ENCODE measurements around the gene IDH2.
"Not testable (repeated sequence)": the region's sequence is repeated elsewhere in the genome, so short reads cannot be mapped to it uniquely, and the experiment has no call there.

IDH2 gene

DNA sequence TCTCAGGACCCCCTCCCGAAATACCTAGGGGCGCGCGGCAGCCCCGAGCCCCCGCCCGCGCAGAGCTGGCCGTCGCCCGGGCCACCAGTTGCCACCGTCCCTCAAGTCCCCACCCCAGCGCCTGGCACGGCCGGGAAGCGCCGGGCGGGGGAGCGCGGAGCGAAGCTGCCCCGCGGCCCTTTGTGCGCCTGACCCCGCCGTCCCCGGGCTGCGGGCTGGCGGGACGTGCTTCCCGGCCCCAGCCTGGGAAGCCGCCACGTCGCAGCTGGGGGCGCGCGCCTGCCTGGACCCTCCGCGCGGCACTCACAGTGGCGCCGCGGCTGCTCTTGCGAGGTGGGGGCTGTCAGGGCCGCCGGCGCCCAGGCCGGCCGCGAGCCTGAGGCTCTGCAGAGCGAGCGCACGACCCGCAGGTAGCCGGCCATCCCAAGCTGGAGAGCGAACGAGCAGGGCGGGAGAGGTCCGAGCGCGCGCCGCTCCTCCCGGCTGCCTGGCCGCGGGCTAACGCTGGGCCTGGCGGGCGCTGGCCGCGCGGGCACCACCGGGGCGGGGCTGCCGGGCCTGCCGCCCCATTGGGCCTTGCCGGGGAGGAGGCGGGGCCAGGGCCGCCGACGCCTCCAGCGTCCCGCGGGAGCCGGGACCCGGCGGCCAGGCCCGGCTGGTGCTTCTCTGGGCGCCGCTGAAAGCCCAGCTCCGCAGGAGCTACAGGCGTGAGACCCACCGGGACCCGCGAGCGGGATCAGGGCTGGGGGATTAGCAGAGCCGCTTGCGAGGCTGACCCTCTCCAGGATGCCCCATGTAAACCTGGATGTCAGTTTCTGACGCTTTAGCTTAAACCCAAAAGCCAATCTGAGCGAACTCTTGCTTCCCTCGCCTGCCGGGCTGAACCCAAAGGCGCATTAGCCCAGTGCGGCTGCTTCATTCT lies at the start of gene IDH2:
Gene IDH2, minus strand, starts transcription at position 500 of the 922 bp plus-strand sequence. Its CDS starts 78 bp downstream, at position 422.
- peak; percentile 60 to 78 for DNase-seq

DNA sequence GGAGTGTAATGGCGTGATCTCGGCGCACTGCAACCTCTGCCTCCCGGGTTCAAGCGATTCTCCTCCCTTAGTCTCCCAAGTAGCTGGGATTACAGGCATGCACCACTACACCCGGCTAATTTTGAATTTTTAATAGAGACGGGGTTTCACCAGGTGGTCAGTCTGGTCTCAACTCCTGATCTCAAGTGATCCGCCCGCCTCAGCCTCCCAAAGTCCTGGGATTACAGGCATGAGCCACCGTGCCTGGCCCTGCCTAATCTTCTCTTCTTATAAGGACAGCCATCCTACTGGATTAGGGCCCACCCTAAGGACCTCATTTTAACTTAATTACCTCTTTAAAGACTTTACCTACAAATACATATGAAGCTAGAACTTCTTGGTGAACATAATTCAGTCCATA lies 48.3 kb upstream of the IDH2 start:
- DNase-seq = not testable (repeated sequence)

DNA sequence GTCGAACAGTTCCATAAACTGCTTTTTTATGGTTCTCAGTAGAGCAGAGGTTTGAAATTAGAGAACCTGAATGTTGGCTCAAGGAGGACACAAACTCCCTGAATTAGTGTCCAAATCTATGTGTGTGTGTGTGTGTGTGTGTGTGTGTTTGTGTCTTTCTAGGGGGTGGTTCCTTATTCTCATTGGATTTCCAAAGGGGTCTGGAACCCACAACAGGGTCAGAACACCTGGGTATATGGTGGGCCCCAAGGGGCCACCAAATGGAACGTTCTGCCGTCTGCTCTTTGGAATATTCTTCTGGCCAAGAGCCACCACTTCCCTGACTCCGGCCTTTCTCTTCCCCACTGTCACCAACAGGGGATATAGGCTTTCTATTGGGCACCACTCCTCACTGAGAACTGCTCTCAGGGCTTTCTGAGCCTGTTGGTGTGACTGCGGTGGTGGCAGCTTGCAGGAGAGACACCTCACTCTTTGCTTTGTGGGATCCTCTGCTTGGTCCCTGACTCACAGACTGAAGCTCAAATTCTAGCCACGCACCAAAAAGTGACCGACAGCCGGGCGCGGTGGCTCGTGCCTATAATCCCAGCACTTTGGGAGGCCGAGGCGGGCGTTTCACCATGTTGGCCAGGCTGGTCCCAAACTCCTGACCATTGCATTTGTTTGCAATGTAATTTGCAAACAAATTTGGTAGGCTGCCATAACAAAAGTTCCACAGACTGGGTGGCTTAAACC lies 47.5 kb upstream of the IDH2 start:
- DNase-seq = peak; percentile 7 to 33

DNA sequence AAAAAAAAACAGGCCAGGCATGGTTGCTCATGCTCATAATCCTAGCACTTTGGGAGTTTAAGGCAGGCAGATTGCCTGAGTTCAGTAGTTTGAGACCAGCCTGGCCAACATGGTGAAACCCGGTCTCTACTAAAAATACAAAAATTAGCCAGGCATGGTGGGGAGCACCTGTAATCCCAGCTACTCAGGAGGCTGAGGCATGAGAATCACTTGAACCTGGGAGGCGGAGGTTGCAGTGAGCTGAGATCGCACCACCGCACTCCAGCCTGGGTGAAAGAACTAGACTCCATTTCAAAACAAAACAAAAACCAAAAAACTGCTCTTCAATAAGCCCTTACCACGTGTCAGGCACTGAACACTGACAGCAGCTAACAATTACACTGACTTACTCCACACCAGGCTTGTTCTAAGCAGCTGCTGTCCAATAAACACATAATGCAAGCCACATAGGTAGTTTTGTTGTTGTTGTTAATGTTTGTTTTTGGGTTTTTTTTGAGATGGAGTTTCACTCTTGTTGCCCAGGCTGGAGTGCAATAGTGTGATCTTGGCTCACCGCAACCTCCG lies 44.0 kb upstream of the IDH2 start:
- DNase-seq = not testable (repeated sequence)

DNA sequence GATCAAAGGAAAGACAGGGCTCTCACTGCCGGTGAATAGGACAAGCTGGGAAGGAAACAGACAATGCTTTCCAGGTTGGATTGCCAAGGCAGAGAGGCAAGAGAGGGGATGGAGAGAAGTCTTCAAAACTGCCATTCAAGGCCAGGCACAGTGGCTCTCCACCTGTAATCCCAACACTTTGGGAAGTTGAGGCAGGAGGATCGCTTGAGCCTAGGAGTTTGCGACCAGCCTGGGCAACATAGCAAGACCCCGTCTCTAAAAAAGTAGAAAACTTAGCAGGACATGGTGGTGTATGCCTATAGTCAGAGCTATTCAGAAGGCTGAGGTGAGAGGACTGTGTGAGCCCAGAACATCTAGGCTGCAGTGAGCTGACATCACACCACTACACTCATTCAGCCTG lies 43.5 kb upstream of the IDH2 start:
- no peak for DNase-seq

DNA sequence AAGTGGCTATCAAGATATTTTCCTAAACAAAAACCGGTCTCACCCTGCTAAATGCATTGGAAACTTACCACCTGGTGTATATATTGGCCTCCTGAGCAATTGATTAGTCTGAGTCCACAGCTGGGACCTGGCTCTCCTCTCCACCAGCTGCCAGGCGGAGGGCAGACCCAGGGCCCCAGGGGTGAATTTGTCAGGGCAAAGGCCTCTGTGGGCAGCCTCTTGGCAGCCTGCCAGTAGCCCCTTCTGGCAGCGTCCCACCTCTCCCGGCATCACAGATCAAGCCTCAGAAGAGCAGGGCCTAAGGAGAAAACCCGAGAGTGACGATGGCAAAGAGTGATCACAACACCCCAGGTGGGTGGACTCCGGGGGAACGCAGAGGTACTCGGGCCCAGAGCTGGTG lies 43.0 kb upstream of the IDH2 start:
- no peak for DNase-seq

DNA sequence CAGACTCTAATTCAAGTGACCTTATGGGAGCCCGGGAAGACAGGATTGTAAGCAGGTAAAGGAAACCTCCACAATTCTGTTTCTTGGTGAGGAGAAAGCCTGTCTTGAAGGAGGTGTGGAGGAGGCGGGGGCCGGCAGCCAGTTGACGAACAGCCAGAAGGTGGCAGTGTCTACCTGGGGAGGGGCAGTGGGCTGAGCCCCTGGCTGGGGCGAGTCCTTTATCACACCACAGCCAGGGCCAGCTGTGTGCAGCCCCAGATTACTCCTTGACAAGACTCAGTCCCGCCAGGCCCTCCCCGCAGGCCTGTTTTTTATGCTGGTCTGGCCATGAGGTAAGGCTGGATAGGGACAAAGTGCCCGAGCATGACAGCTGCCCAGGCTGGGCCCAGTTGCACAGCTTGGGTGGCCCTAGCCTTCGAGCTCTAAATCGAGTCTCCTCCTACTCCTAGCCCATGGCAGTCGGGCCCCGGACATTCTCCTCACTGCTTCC lies 40.9 kb upstream of the IDH2 start:
- DNase-seq = peak; percentile 78 to 82

DNA sequence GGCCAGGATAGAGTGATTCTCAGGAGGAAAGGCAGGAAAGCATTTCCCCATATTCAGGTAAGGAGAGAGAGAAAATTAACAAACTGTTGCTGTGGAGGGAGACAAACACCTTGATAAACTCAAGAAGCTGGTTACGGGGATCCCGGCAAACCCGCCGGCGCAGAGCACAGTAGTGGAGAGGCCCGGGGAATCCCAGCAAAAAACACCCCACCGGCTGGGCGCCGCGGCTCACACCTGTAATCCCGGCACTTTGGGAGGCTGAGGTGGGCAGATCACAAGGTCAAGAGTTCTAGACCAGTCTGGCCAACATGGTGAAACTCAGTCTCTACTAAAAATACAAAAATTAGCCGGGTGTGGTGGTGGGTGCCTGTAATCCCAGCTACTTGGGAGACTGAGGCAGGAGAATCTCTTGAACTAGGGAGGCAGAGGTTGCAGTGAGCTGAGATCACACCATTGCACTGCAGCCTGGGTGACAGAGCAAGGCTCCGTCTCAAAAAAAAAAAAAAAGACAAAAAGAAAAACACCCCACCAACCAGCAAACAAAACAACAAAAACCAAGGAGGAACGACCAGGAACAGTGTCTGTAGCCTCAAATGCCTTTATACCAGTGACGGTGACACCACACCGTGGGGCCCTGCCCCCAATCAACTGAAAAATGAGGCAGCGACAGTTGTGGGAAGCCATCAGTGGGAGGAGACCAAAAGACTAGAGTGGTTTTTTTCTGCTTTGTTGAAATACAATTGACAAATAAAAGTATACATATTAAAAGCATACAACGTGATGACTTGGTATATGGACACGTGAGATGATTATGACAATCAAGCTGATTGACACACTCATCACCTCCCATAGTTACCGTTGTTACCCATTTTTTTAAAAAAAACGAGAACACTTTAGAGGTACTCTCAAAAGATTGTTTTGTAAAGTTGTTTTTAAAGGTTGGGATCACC lies 40.2 kb upstream of the IDH2 start:
- no peak for DNase-seq

DNA sequence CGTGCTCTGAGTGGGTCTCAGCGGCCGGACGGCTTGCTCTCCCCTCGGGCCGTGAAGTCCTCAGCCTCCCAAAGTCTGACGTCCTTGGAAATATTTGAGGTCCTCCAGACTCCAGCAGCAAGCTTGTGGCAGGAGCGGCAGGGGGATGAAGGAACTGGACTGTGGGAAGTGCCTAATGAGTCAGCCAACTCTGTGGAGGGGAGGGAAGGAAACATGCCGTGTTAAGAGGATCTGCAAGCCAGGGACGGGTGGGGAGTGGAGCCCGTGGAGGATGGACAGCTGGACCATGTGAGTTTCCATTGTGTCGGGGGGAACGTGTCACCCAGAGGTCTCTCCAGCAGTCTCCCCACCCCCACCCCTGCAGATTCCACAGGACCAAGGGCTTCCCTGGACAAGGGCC lies 39.4 kb upstream of the IDH2 start:
- no peak for DNase-seq

DNA sequence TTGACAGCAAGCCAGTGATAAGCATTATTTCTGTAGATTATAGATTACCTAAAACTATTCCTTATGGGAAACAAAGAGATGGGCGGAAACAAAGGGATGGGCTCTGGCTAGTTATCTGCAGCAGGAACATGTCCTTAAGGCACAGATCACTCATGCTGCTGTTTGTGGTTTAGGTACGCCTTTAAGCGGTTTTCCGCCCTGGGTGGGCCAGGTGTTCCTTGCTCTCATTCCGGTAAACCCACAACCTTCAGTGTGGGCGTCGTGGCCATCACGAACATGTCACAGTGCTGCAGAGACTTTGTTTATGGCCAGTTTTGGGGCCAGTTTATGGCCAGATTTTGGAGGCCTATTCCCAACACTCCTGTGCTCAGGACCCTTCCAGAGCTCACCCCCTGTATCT lies 37.3 kb upstream of the IDH2 start:
- DNase-seq = not testable (repeated sequence)

DNA sequence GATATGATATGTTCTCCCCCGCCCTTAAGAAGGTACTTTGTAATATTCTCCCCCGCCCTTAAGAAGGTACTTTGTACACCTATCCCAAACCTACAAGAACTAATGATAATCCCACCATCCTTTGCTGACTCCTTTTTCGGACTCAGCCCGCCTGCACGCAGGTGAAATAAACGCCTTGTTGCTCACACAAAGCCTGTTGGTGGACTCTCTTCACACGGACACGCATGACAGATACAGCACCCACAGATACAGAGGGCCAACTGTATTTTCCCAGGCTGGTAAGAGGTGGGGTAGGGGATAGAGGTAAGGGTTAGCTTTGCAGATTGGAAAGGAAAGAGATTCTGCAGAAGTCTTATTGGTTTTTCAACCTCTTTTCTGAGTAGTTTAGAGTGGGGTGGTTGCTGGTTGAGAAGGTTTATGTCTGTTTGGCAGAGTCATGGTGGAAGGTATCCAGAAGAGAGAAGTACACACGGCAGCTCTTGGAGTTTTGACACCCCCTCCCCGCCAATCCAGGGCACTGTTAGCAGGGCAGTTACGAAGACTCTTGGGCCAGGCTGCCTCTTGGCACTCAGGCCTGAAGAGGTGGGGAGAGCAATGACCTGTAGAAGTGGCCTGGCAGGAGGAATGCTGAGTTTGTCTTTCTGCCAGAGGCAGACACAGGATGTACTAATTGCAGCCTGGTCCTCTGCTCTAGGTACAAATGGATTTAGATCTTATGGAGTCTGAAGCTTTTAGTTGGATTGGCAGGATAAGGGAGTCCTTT lies 36.0 kb upstream of the IDH2 start:
- DNase-seq = no peak

DNA sequence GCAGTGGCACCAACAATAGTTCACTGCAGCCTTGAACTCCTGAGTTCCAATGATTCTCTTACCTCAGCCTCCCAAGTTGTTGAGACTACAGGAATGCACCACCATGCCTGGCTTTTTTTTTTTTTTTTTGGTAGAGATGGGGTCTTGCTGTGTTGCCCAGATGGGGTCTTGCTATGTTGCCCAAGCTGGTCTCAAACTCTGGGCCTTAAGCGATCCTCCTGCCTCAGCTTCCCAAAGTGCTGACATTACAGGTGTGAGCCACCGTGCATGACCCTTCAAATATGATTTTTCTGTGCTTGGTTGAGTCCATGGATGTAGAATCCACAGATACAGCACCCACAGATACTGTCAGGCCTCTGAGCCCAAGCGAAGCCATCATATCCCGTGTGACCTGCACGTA lies 30.2 kb upstream of the IDH2 start:
- no peak for DNase-seq

DNA sequence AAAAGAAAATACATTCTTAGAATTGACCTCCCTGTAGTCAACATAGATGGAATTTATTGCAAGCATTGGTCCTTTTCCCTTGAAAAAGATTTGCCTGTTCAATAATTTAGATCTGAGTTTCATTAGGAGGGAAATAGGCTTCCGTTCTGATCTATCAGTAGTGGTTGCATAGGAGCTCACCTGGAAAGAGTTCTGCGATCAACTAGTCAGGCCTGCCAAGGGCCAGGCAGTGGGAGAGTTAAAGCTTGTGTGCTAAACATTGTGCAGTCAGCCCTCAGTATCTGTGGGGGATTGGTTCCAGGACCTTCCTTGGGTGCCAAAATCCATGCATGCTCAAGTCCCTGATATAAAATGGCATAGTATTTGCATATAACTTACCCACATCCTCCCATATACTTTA lies 29.6 kb upstream of the IDH2 start:
- DNase-seq = no peak

DNA sequence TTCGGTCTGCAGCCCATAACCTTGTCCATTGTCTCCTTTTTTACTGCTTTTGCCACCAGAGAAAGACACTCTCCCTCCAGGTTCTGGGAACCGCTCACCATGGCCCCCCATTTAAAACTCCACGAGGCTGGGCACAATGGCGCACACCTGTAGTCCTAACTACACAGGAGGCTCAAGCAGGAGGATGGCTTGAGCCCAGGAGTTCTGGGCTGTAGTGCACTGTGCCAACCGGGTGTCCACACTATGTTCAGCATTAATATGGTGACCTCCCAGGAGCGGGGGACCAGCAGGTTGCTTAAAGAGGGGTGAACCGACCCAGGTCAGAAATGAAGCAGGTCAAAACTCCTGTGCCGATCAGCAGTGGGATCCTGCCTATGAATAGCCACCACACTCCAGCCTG lies 28.0 kb upstream of the IDH2 start:
- no peak for DNase-seq

DNA sequence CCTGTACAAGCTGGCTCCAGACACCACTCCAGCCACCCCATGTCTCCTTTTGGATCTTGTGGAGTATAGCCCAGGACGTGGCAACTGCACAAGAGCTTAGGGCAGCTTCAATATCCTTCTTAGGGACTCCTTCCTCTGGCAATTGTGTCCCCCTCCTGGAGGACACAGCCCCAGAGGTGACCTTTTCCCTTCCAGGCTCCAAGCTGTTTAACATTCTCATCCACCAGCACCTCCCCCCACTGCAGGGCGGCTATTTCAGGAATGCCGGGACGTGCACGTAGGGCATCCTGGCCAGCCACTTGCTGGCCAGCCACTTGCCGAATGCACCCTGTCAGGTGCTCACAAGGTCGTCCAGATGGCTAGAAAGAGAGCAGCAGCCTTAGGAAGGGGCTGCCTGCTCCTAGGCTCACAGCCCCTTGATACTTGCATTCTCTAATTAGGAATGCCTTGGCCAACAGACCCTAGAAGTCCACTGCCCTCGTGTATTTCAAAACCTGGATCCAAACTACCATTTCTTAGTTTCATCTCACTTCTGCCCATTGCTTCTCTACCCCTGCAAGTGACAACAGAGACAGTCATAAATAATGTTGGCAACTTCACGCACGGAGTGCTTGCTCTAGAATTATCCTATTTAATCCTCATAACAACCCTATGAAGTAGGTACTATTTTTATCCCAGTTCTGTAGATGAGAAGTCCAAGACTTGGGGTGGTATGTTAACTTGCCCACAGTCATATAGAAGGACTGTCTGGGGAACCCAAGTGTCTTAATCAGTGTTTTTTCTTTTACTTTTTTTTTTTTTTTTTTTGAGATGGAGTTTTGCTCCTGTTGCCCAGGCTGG lies 24.5 kb upstream of the IDH2 start:
- DNase-seq = peak; percentile 50 to 61

DNA sequence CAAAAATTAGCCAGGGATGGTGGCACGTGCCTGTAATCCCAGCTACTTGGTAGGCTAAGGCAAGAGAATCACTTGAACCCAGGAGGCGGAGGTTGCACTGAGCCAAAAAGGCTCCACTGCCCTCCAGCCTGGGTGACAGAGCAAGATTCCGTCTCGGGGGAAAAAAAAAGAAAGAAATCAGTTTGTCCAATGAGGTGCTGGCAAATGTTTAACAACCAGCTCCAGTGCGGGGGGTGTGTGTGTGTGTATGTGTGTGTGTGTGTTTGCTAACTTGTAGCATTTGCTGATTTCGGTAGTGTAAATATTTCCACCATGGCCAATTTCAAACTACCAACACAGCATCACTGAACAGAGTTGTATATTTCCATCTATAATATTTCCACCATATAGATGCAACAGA lies 23.8 kb upstream of the IDH2 start:
- no peak for DNase-seq

DNA sequence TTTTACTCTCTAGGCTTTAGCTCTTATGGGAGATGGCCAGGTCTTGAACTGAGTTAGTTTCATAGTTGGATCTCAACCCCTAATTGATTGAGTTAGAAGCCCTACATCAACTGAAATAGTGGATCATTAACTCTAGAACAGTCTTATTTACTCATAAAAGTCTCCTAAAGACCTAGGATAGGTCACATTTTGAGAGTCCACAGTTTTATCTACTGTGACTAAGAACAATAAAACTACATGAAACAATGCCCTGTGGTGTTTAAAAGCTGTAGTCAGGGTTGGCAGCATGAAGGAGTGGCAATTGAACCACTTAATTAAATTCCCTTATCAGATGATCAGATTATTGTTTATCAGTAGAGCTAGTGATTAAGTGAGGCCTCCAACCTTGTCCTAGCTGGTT lies 22.2 kb upstream of the IDH2 start:
- no peak for DNase-seq

DNA sequence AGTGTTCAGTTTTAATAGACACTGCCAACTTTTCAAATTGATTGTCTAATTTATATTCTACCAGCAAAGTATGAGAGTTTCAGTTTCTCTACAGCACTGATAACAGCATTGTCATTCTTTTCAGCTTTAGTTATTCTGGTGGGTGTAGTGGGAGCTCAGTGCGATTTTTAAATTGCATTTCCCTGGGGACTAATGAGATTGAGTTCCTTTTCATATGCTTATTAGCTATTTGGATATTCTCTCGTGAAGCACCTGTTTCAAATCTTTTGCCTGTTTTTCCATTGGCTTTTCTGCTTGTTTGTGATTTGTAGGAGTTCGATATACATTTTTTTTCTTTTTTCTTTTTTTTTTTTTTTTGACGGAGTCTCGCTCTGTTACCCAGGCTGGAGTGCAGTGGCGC lies 18.8 kb upstream of the IDH2 start:
- no peak for DNase-seq

DNA sequence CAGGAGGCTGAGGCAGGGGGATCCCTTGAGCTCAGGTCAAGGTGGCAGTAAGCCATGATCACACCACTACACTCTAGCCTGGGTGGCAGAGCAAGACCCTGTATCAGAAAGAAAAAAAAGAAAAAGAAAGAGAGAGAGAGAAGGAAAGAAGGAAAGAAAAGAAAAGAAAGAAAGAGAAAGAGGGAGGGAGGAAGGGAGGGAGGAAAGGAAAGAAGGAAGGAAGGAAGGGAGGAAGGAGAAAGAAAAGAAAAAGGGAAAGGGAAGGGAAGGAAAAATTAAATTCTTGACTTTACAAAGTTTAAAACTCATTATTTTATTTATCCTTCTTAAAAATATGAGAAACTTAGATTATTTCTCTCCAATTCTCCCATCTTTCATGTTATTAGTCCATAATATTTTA lies 17.1 kb upstream of the IDH2 start:
- no peak for DNase-seq

DNA sequence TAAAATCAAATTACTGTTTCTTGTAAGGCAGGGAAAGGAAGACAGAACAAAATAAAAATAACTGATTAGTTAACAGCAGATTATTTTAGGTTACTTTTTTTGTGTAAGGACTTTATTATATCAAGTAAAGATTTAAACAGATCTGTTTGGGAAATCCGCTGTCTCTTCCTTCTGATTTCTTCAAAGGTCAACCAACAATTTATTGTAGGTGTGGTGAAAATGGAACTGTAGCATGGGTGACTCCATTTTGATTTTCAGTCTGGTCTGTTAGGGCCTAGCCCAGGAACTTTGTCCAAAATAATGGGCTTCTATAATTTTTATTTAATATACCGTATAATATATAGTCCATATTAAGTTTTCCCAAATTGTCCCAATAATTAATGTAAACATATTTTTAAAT lies 13.5 kb upstream of the IDH2 start:
- DNase-seq = no peak

DNA sequence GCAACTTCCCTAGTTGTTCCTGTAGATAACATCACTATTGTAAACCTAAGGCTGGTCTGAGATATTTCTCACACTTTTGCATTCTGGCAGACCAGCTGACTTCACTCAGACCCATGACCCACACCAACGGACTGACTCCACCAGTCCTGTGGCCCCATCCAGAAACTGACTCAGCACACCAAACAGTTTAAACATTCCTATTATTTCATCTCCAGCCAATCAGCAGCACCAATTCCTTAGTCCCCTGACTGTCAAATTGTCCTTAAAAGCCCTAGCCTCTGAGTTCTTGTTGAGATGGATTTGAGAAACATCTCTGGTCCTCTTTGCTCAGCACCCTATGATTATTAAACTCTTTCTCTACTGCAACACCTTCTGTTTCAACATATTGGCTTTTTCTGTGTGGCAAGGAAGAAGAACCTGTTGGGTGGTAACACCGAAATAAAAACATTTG lies 12.2 kb upstream of the IDH2 start:
- DNase-seq = no peak

Data from SHP77 (cell line).